Large intestine (tissue), 3 donors: ENCODE measurements around the gene FAM180A. TPM values are rescaled to one million over a fixed set of nuclear protein-coding genes. Genes with fewer than 3 reads are reported as not detected.
"Not testable (repeated sequence)": the region's sequence is repeated elsewhere in the genome, so short reads cannot be mapped to it uniquely, and the experiment has no call there.

Experiments used
- DNase-seq, 2 donors: peaks; one replicate each; pipeline versions ENCODE4 v3.0.0 to v3.0.0-alpha.2; 2013
- H3K27ac ChIP-seq: one replicate; pipeline ENCODE4 v1.5.1; 2013; ENCODE audit warnings: low read length
- H3K27me3 ChIP-seq: 2 replicates; pipeline ENCODE4 v1.6.1; 2013; ENCODE audit warnings: low read length; ENCODE audit not compliant: control insufficient read depth, insufficient read depth
- H3K36me3 ChIP-seq: 2 replicates; pipeline ENCODE4 v1.6.1; 2013; ENCODE audit warnings: low read length; ENCODE audit not compliant: control insufficient read depth, insufficient read depth
- H3K4me1 ChIP-seq: one replicate; pipeline ENCODE4 v1.6.1; 2013; ENCODE audit warnings: low read length; ENCODE audit not compliant: control insufficient read depth, insufficient read depth
- H3K4me3 ChIP-seq: one replicate; pipeline ENCODE4 v1.5.1; 2013; ENCODE audit warnings: low read length
- H3K9me3 ChIP-seq: one replicate; pipeline ENCODE4 v1.6.1; 2013; ENCODE audit warnings: mild to moderate bottlenecking, low read depth, low read length, moderate library complexity; ENCODE audit not compliant: control insufficient read depth
- whole genome bisulfite sequencing: methylation state at CpG from one replicate; pipeline ENCODE4 v1.1.5; 2013; ENCODE audit warnings: low lambda C conversion rate; ENCODE audit not compliant: insufficient coverage; 5-methylcytosine and 5-hydroxymethylcytosine counted together
- polyA plus RNA-seq: library from polyadenylated mRNA; unstranded; fragments of 120-200 nt; gene quantifications from one replicate; pipeline ENCODE4 v1.2.1, GENCODE V29; 2013

Gene FAM180A
- polyA plus RNA-seq, 1 donor: not detected

DNA sequence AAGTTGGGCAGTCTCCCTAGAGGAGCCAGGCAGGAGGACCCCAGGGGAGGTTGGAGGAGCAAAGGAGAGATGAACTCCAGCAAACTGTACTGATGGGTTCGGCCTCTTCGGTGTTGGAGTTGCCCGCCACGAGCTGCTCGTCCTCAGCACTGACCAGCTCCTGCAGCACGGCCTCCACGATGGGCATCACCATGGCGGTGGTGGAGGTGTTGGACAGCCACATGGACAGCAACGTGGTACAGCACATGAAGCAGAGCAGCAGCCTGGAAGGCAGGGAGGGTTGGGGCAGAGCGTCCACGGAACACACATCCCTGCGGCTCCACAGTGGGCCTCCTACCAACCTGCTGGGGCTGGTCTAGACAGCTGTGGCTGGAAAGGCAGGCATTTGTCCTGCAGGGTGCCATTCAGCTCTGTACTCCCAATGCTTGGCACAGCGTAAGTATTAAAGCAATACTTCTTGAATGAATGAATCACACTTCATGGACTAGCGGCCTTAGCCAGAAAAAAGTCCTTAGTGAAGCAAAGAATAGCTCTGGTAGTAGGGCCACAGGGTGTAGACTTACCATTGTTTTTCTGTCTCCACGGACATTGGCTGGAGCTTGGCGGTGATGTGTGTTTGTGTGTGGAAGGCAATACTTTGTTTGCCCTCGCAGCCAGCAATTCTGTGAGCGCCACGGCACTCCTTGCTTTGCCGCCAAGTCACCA is 42.4 kb downstream of the FAM180A start:
- no peaks in the 10 kb centered on the region for H3K36me3 ChIP-seq
- no peaks in the 10 kb centered on the region for H3K27me3 ChIP-seq
- no peaks in the 10 kb centered on the region for H3K9me3 ChIP-seq
- DNase-seq: no peak
- H3K4me3 ChIP-seq: no peak overlapping the region
- H3K4me1 ChIP-seq: no peaks in the 10 kb centered on the region
- WGBS: no CpG with 5 or more reads among the region's 20 CpGs
- no peak overlapping the region for H3K27ac ChIP-seq

DNA sequence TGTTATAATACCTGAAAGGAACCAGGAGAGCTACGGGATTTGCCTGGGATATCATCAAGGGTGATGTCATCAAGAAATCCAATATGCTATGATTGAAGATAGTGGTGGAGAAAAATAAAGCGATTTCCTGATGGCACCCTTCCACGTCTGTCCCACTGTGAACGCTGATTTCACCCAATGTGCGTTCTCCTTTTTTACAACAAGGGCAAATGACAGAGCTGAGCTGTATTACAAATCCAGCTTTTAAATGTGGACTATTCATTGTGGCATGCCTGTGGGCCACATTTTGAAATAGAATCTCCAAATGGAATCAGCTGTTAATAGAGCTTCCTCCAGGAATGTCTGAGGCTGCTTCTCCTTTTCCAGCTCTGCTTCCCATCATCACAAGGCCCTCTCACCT is 43.9 kb downstream of the FAM180A start:
- no peak for DNase-seq
- no CpG with 5 or more reads among the region's 5 CpGs for WGBS
- H3K27ac ChIP-seq: no peak overlapping the region

GRCh38 chr7:135704074-135704473 is 44.5 kb downstream of the FAM180A start:
- H3K9me3 ChIP-seq: no peaks in the 10 kb centered on the region
- H3K27ac ChIP-seq: no peak overlapping the region
- no peaks in the 10 kb centered on the region for H3K27me3 ChIP-seq
- no peaks in the 10 kb centered on the region for H3K4me1 ChIP-seq
- DNase-seq: no peak
- WGBS: no CpG with 5 or more reads among the region's 2 CpGs
- no peaks in the 10 kb centered on the region for H3K36me3 ChIP-seq
- H3K4me3 ChIP-seq: no peak overlapping the region

More for the DNA sequence above, 43.9 kb downstream of the FAM180A start:
- H3K9me3 ChIP-seq: no peaks in the 10 kb centered on the region
- no peak overlapping the region for H3K4me3 ChIP-seq
- H3K4me1 ChIP-seq: no peaks in the 10 kb centered on the region
- H3K27me3 ChIP-seq: no peaks in the 10 kb centered on the region
- no peaks in the 10 kb centered on the region for H3K36me3 ChIP-seq

- WGBS: 33% methylated on average over 4 of the region's 8 CpGs
- no peak for DNase-seq
Observed at GRCh38 chr7:135697276-135698049, 51.1 kb downstream of the FAM180A start.

GRCh38 chr7:135693558-135693957 is 55.1 kb downstream of the FAM180A start:
- H3K36me3 ChIP-seq: peaks cover 3% of the 10 kb centered on the region
- H3K27me3 ChIP-seq: no peaks in the 10 kb centered on the region
- no peaks in the 10 kb centered on the region for H3K9me3 ChIP-seq
- no peak for DNase-seq
- no peak overlapping the region for H3K4me3 ChIP-seq
- no CpG with 5 or more reads among the region's 4 CpGs for WGBS
- no peak overlapping the region for H3K27ac ChIP-seq
- H3K4me1 ChIP-seq: no peaks in the 10 kb centered on the region

More at GRCh38 chr7:135697276-135698049, 51.1 kb downstream of the FAM180A start:
- Histone ChIP-seq H3K4me3 (no peak overlapping the region), H3K27me3 (no peaks in the 10 kb centered on the region), H3K27ac (no peak overlapping the region), H3K4me1 (no peaks in the 10 kb centered on the region), H3K9me3 (no peaks in the 10 kb centered on the region), H3K36me3 (no peaks in the 10 kb centered on the region)

DNA sequence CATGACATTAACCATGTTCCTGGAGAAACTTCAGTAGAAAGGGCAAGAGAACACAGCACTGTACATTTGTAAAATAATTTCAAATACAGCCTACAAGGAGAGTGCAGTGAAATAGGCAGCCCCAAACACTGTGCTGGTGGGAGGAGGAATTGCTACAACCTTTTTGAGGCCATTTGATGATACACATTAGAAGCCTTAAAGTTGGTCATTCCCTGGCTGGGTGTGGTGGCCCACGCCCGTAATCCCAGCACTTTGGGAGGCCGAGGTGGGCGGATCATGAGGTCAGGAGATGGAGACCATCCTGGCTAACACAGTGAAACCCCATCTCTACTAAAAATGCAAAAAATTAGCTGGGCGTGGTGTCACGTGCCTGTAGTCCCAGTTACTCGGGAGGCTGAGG is 56.0 kb downstream of the FAM180A start:
- WGBS: no CpG with 5 or more reads among the region's 7 CpGs
- H3K27me3 ChIP-seq, H3K27ac ChIP-seq, DNase-seq, H3K4me3 ChIP-seq, H3K4me1 ChIP-seq, H3K9me3 ChIP-seq, H3K36me3 ChIP-seq: not testable (repeated sequence)

DNA sequence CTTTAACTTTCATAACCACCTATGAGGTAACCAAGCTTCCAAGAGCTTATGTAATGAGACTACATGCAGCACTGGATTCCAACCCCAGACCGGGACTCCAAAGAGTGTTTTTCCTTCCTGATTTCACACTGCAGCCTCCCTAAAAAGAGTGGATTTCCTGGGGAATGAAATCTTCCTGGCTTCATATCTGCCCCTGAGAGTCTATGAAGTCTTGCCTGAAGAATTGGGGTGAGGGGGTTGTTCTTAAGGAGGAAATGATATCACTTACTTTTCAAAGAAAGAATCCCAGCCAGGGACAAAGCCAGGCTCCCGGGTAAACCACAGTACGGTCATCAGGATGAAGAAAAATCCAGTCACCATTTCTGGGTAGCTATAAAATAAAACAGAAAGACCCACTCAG is 56.6 kb downstream of the FAM180A start:
- H3K27ac ChIP-seq: no peak overlapping the region
- H3K4me3 ChIP-seq: no peak overlapping the region
- H3K4me1 ChIP-seq: no peaks in the 10 kb centered on the region
- no peaks in the 10 kb centered on the region for H3K27me3 ChIP-seq
- H3K9me3 ChIP-seq: no peaks in the 10 kb centered on the region
- WGBS: 80% methylated on average over 1 of the region's 3 CpGs
- DNase-seq: no peak
- peaks cover 3% of the 10 kb centered on the region for H3K36me3 ChIP-seq

DNA sequence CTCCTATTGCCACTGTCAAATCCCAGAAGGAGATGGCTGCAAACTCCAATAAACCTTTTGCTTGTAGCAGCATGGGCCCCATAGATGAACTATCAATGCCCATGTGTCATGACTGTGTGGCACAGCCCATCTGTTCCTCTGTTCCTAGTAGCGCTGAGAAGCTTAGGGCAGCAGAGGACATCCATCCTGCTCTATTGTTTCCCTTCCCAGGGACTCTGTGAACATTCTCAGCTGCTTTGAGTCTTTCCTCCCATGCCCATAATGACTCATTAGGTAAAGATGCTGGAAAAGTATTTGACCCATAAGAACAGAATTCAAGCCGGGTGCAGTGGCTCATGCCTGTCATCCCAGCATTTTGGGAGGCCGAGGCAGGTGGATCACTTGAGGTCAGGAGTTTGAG is 58.0 kb downstream of the FAM180A start:
- Histone ChIP-seq H3K36me3 (peaks cover 3% of the 10 kb centered on the region), H3K27ac (no peak overlapping the region), H3K27me3 (no peaks in the 10 kb centered on the region), H3K4me1 (no peaks in the 10 kb centered on the region), H3K4me3 (no peak overlapping the region), H3K9me3 (no peaks in the 10 kb centered on the region)
- no CpG with 5 or more reads among the region's 3 CpGs for WGBS
- no peak for DNase-seq

- no CpG with 5 or more reads among the region's 1 CpG for WGBS
- H3K36me3 ChIP-seq: peaks cover 3% of the 10 kb centered on the region
Observed at GRCh38 chr7:135687466-135687865, 61.1 kb downstream of the FAM180A start.

GRCh38 chr7:135685306-135686084 is 63.1 kb downstream of the FAM180A start:
- Histone ChIP-seq H3K36me3 (peaks cover 6% of the 10 kb centered on the region), H3K27ac (no peak overlapping the region), H3K4me3 (no peak overlapping the region), H3K9me3 (no peaks in the 10 kb centered on the region), H3K27me3 (no peaks in the 10 kb centered on the region), H3K4me1 (no peaks in the 10 kb centered on the region)
- no CpG with 5 or more reads among the region's 9 CpGs for WGBS
- no peak for DNase-seq

More at GRCh38 chr7:135687466-135687865, 61.1 kb downstream of the FAM180A start:
- H3K4me3 ChIP-seq: no peak overlapping the region
- no peaks in the 10 kb centered on the region for H3K9me3 ChIP-seq
- DNase-seq: no peak
- H3K27ac ChIP-seq: no peak overlapping the region
- H3K27me3 ChIP-seq: no peaks in the 10 kb centered on the region
- no peaks in the 10 kb centered on the region for H3K4me1 ChIP-seq
